ENCODE data around the gene MFGE8. TPM values are rescaled to one million over a fixed set of nuclear protein-coding genes. Genes with fewer than 3 reads are reported as not detected.
A peak's percentile ranks its signal among the peaks of the same experiment; 100 is the strongest.

Gene MFGE8, protein sequence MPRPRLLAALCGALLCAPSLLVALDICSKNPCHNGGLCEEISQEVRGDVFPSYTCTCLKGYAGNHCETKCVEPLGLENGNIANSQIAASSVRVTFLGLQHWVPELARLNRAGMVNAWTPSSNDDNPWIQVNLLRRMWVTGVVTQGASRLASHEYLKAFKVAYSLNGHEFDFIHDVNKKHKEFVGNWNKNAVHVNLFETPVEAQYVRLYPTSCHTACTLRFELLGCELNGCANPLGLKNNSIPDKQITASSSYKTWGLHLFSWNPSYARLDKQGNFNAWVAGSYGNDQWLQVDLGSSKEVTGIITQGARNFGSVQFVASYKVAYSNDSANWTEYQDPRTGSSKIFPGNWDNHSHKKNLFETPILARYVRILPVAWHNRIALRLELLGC
- total RNA-seq (2022), result 35.5 and 36.2 TPM in 2 replicates
- Bru-seq, nascent RNA, result percentile 44 among the genes with signal in this experiment
- percentile 56 among the genes with signal in this experiment for BruChase-seq, experiment 1, labeled RNA remaining after a 6-hour chase
- percentile 60 among the genes with signal in this experiment for BruChase-seq, experiment 2, labeled RNA remaining after a 2-hour chase
- long read RNA-seq, partial matches to known transcripts, result 0 of 9 reads
- long read RNA-seq, other reads (novel, unspliced or antisense), result 8 of 9 reads

GRCh38 chr15:88913017-88913849 lies at the start of gene MFGE8:
MFGE8 (minus strand) TSS chr15:88913379; CDS start chr15:88913319, 60 bp downstream.
- H3K27ac Mint-ChIP-seq (ENCODE audit: unreplicated experiment), result peak within 1 kb of the TSS; percentile 28
- peaks cover 14% of the 10 kb centered on the region for H3K27me3 Mint-ChIP-seq (ENCODE audit: unreplicated experiment)
- intact Hi-C loops (cut with micrococcal nuclease; ENCODE audit: unreplicated experiment), result no loop called here
- BruUV-seq (replicated peaks), result no TSS peak
- peaks cover 16% of the 10 kb centered on the region for H3K36me3 Mint-ChIP-seq (ENCODE audit: insufficient read depth, unreplicated experiment)
- TF ChIP-seq CTCF (IDR thresholded peaks at IDR 0.05; ENCODE audit: unreplicated experiment), result no peak
- H3K4me1 Mint-ChIP-seq (ENCODE audit: low read depth, unreplicated experiment), result peaks cover 9% of the 10 kb centered on the region
- peak within 1 kb of the TSS; percentile 85 for H3K4me3 Mint-ChIP-seq (ENCODE audit: low read depth, unreplicated experiment)
- peak; percentile 83 for DNase-seq
- CTCF ChIA-PET, result interaction anchor here (1.9 kb wide), 1 partner anchor 8 kb away, joined by 6 read pairs; no protein-coding TSS in a partner anchor
- no peaks in the 10 kb centered on the region for H3K9me3 Mint-ChIP-seq (ENCODE audit: low read depth, unreplicated experiment)

DNA sequence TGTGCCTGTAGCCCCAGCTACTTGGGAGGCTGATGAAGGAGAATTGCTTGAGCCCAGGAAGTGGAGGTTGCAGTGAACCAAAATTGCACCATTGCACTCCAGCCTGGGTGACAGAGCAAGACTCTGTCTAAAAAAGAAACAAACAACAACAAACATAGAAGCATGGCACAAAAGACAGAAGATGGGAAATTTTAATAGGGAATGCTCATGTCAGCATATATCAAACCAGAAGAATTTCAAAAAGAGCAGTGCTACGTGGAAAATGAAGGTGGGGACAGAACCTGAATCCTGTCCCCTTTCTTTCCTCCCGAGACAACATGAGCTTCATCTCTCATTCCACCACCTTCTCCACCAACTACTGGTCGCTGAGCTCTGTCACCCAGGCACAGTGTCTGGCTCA lies 46.3 kb upstream of the MFGE8 start:
- Mint-ChIP-seq H3K4me1 (ENCODE audit: low read depth, unreplicated experiment) (no peaks in the 10 kb centered on the region), H3K9me3 (ENCODE audit: low read depth, unreplicated experiment) (no peaks in the 10 kb centered on the region), H3K27ac (ENCODE audit: unreplicated experiment) (no peak overlapping the region), H3K36me3 (ENCODE audit: insufficient read depth, unreplicated experiment) (no peaks in the 10 kb centered on the region), H3K27me3 (ENCODE audit: unreplicated experiment) (peaks cover 48% of the 10 kb centered on the region), H3K4me3 (ENCODE audit: low read depth, unreplicated experiment) (no peak overlapping the region)
- no peak for TF ChIP-seq CTCF (IDR thresholded peaks at IDR 0.05; ENCODE audit: unreplicated experiment)
- intact Hi-C loops (cut with micrococcal nuclease; ENCODE audit: unreplicated experiment), result no loop called here
- CTCF ChIA-PET, result no interaction called here
- BruUV-seq (replicated peaks), result no TSS peak
- DNase-seq, result no peak

GRCh38 chr15:88956906-88957305 lies 43.7 kb upstream of the MFGE8 start:
- no TSS peak for BruUV-seq (replicated peaks)
- DNase-seq, result no peak
- intact Hi-C loops (cut with micrococcal nuclease; ENCODE audit: unreplicated experiment), result no loop called here

More at GRCh38 chr15:88956906-88957305, 43.7 kb upstream of the MFGE8 start:
- CTCF ChIA-PET, result interaction anchor here (0.7 kb wide), 1 partner anchor 20 kb away, joined by 3 read pairs; no protein-coding TSS in a partner anchor
- Mint-ChIP-seq H3K27ac (ENCODE audit: unreplicated experiment) (no peak overlapping the region), H3K4me1 (ENCODE audit: low read depth, unreplicated experiment) (peaks cover 10% of the 10 kb centered on the region), H3K4me3 (ENCODE audit: low read depth, unreplicated experiment) (no peak overlapping the region), H3K9me3 (ENCODE audit: low read depth, unreplicated experiment) (no peaks in the 10 kb centered on the region), H3K27me3 (ENCODE audit: unreplicated experiment) (peaks cover 45% of the 10 kb centered on the region), H3K36me3 (ENCODE audit: insufficient read depth, unreplicated experiment) (no peaks in the 10 kb centered on the region)
- no peak for TF ChIP-seq CTCF (IDR thresholded peaks at IDR 0.05; ENCODE audit: unreplicated experiment)
